Measurements from ENCODE around the gene CFHR3.
"Not testable (repeated sequence)": the region's sequence is repeated elsewhere in the genome, so short reads cannot be mapped to it uniquely, and the experiment has no call there.

GRCh38 chr1:196769823-196770222, 4.8 kb upstream of the CFHR3 start:
- not testable (repeated sequence) for TF ChIP-seq FOXP4 (CRISPR knock-in tag; IDR thresholded peaks at IDR 0.05); CTCF (IDR thresholded peaks at IDR 0.05); HMGA2 (CRISPR knock-in tag; IDR thresholded peaks at IDR 0.05); NFYB (CRISPR knock-in tag; conservative IDR thresholded peaks at IDR 0.05; ENCODE audit: low read depth); SP1 (CRISPR knock-in tag; conservative IDR thresholded peaks at IDR 0.05); CREM (CRISPR knock-in tag; IDR thresholded peaks at IDR 0.05); USF2 (CRISPR knock-in tag; IDR thresholded peaks at IDR 0.05); ZNF512 (CRISPR knock-in tag; IDR thresholded peaks at IDR 0.05; ENCODE audit: borderline replicate concordance); MLX (CRISPR knock-in tag; IDR thresholded peaks at IDR 0.05); E2F4 (CRISPR knock-in tag; IDR thresholded peaks at IDR 0.05; ENCODE audit: borderline replicate concordance, low read depth); ZNF138 (CRISPR knock-in tag; conservative IDR thresholded peaks at IDR 0.05); CREB1 (CRISPR knock-in tag; IDR thresholded peaks at IDR 0.05); TCF7 (CRISPR knock-in tag; IDR thresholded peaks at IDR 0.05; ENCODE audit: low read depth)

All from WTC11 (cell line).